ENCODE measurements around the gene CHPT1. TPM values are rescaled to one million over a fixed set of nuclear protein-coding genes. Genes with fewer than 3 reads are reported as not detected.

Gene CHPT1
- total RNA-seq, 1 donor from 2014 or later = 56.6 TPM

DNA sequence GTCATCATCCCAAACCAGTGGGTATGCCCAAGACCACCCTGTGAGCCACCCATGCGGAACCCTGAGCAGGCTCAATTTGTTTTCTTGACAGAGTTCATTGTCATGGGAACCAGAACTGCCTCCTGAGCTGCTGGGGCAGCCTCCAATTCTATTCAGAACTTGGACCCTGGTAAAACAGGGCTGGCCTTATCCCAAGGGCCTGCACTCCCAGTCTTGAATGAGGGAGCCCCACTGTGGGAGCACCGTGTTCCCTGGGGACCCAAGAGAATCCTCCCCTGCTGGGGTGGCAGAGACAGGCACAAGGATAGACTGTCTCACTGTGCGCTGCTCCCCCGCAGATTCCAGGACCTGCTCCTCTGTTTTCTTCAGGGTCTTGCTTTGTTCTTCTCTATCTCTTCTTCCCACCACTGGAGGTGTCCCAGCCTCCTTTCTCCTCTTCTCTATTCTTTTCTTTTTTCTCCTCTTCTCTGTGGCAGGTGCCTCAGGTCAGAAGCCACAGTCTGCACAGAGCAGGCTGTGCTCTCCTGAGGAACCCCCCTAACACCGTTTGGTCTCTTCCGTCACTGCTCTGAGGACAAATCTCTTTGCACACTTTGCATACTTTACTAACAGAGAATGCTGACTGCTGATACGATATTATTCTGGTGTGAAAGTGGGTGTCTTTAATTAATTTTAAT lies 31.2 kb upstream of the CHPT1 start:
- H3K36me3 ChIP-seq = no peaks in the 10 kb centered on the region
- no peaks in the 10 kb centered on the region for H3K9me3 ChIP-seq
- no peak for DNase-seq (ENCODE audit: low spot score in 2 of 2)
- H3K4me1 ChIP-seq = no peaks in the 10 kb centered on the region
- TF ChIP-seq, protein P1, sequence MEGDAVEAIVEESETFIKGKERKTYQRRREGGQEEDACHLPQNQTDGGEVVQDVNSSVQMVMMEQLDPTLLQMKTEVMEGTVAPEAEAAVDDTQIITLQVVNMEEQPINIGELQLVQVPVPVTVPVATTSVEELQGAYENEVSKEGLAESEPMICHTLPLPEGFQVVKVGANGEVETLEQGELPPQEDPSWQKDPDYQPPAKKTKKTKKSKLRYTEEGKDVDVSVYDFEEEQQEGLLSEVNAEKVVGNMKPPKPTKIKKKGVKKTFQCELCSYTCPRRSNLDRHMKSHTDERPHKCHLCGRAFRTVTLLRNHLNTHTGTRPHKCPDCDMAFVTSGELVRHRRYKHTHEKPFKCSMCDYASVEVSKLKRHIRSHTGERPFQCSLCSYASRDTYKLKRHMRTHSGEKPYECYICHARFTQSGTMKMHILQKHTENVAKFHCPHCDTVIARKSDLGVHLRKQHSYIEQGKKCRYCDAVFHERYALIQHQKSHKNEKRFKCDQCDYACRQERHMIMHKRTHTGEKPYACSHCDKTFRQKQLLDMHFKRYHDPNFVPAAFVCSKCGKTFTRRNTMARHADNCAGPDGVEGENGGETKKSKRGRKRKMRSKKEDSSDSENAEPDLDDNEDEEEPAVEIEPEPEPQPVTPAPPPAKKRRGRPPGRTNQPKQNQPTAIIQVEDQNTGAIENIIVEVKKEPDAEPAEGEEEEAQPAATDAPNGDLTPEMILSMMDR (IDR thresholded peaks at IDR 0.05) = no peak
- intact Hi-C loops (cut with DNase I) = no loop called here
- H3K27ac ChIP-seq = no peak overlapping the region
- H3K4me3 ChIP-seq = no peak overlapping the region
- H3K27me3 ChIP-seq = no peaks in the 10 kb centered on the region

DNA sequence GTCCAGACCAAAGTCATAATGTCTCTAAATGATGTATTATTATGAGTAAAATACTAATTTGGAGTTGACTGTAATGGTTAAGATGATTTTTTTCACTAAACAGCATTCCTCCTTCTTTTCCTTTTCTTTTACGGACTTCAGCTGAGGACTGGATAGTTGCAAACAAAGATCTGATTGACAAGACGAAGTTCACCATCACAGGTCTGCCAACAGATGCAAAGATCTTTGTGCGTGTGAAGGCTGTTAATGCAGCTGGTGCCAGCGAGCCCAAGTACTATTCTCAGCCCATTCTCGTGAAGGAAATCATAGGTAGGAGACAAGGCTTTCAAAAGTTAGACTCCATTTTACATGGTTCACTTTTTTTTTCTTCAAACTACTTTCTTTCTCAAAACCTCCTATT lies 29.8 kb upstream of the CHPT1 start:
- DNase-seq (ENCODE audit: low spot score in 2 of 2) = no peak
- no peaks in the 10 kb centered on the region for H3K36me3 ChIP-seq
- no peaks in the 10 kb centered on the region for H3K9me3 ChIP-seq
- TF ChIP-seq, protein P1 (IDR thresholded peaks at IDR 0.05) = no peak
- no peak overlapping the region for H3K4me3 ChIP-seq
- no peak overlapping the region for H3K27ac ChIP-seq
- intact Hi-C loops (cut with DNase I) = no loop called here
- H3K4me1 ChIP-seq = no peaks in the 10 kb centered on the region
- no peaks in the 10 kb centered on the region for H3K27me3 ChIP-seq

DNA sequence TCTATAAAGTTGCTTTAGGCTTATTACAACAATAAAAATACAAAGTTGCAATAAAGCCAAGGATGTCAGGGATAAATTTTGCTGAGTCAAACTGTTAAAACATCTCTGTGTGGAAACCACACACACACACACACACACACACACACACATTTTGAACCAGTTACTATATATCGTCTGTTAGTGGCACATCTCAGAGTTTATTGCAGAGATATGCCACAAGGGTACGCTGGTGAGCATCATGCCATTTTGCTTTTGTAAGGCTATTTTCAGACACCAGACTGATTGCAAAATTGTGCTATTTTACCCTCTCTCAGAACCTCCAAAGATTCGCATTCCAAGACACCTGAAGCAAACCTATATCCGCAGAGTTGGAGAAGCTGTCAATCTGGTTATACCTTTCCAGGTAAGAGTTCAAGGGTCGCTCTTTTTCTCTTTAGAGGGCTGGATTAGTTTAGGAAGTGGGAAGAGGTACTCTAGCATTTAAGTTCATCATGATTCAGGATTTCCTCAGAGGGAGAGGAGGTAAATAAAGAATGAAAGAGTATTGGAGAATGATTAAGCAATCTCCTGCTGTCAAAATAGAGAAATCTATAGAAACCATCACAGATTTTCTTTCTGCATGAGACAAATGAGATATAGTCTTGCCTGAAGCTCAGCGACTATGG lies 27.3 kb upstream of the CHPT1 start:
- Histone ChIP-seq H3K27ac (no peak overlapping the region), H3K36me3 (no peaks in the 10 kb centered on the region), H3K4me1 (no peaks in the 10 kb centered on the region), H3K9me3 (no peaks in the 10 kb centered on the region), H3K27me3 (no peaks in the 10 kb centered on the region), H3K4me3 (no peak overlapping the region)
- peak in 1 of 2 donors; percentile 65 for DNase-seq (ENCODE audit: low spot score in 2 of 2)
- TF ChIP-seq, protein P1 (IDR thresholded peaks at IDR 0.05) = peak; percentile 33 to 54 (median 53)
- intact Hi-C loops (cut with DNase I) = no loop called here

DNA sequence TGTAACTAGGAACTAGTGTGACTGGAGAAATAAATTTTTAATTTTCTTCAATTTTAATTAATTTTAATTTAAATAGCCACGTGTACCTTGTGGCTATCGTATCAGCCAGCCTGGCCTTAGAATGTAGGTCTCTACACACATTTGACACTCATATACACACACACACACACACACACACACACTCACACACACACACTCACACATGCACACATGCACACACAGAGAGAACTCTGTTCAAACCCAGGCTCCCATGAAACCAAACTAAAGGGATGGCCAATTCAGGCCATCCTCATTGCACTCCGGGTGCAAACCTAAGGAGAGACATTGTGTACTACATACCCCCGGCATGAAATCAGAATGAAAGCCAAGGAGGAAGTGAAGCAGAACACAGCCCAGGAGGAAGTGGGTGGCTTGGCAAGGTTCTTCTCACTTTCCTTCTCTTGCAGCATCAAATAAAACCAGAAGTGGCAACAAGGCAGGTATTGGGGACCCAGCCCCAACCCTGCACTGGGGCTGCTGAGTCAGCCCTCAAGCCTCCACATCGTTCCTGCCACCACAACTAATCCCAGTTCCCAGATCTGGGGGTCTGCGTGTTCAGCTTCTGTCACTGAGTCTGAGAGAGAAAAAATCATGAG lies 26.2 kb upstream of the CHPT1 start:
- Histone ChIP-seq H3K4me3 (no peak overlapping the region), H3K36me3 (no peaks in the 10 kb centered on the region), H3K27me3 (no peaks in the 10 kb centered on the region), H3K9me3 (no peaks in the 10 kb centered on the region), H3K27ac (no peak overlapping the region), H3K4me1 (no peaks in the 10 kb centered on the region)
- peak in 1 of 2 donors; percentile 69 for DNase-seq (ENCODE audit: low spot score in 2 of 2)
- TF ChIP-seq, protein P1 (IDR thresholded peaks at IDR 0.05) = no peak
- intact Hi-C loops (cut with DNase I) = no loop called here

DNA sequence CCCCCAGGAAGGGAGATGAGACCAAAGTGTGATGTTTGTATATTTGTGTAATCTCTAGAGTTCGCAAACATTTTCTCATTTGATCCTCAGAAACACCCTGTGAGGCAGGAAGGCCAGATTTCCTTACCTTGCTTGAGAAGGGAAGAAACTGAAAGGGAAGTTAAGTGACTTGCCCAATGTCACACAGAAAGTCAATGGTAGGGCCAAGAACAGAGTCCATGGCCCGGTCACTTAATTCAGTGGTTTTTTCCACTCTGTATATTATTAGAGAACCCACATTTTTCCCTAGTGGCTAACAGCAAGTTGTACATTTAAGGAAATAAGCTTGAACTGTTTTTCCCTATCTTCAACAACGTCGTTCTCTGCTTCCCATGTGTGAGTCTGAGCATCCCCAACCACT lies 25.6 kb upstream of the CHPT1 start:
- TF ChIP-seq, protein P1 (IDR thresholded peaks at IDR 0.05) = no peak
- Histone ChIP-seq H3K4me1 (no peaks in the 10 kb centered on the region), H3K4me3 (no peak overlapping the region), H3K27me3 (no peaks in the 10 kb centered on the region), H3K27ac (no peak overlapping the region), H3K36me3 (no peaks in the 10 kb centered on the region), H3K9me3 (no peaks in the 10 kb centered on the region)
- DNase-seq (ENCODE audit: low spot score in 2 of 2) = no peak
- intact Hi-C loops (cut with DNase I) = no loop called here
